HCT116 (cell line): ENCODE data around the gene SPDEF. TPM values are rescaled to one million over a fixed set of nuclear protein-coding genes. Genes with fewer than 3 reads are reported as not detected.

Experiments used
- ATAC-seq: fragments of 200-7000 bp; cut with Tn5 transposase; 2 replicates; pipeline ENCODE4 v1.9.1; 2020; ENCODE audit warnings: mild to moderate bottlenecking, moderate library complexity
- BruUV-seq: library from RNA; stranded (reverse); fragments of 400-500 nt; replicated peaks from 2 replicates; lab custom pipeline; 2021; lab: Mats Ljungman, UMichigan
- CTCF ChIA-PET: fragments of 300-600 bp; sonication (Branson Sonifier 250); formaldehyde crosslinking; loops from one replicate; lab custom pipeline; 2021; ENCODE audit warnings: antibody characterized with exemption; lab: Charles Lee
- POLR2A ChIA-PET: fragments of 300-600, 350-600 bp; sonication (Branson Sonifier 250); formaldehyde crosslinking; loops from one replicate; lab custom pipeline; 2021; ENCODE audit warnings: antibody characterized with exemption; lab: Charles Lee
- RAD21 ChIA-PET, 2 experiments: fragments of 300-600 bp; sonication (Branson Sonifier 250); formaldehyde crosslinking; loops; one replicate each; lab custom pipeline; 2023; ENCODE audit warnings: low total read pairs in 2 of 2; ENCODE audit not compliant: uncharacterized antibody in 2 of 2, unreplicated experiment in 2 of 2, low non-redundant PET in 1 of 2; lab: Charles Lee
- DNase-seq: peaks from one replicate; pipeline ENCODE4 v3.0.0-alpha.2; 2010; ENCODE audit warnings: low read depth, low spot score
- H2AFZ ChIP-seq: fragments of 200-600 bp; shearing (Covaris generic), sonication (generic); 2 replicates; pipeline ENCODE4 v1.6.1; 2017; ENCODE audit warnings: low read depth, mixed run types, mixed read lengths, antibody characterized with exemption, low read length; ENCODE audit not compliant: poor library complexity, severe bottlenecking
- H3K27ac ChIP-seq: 2 replicates; pipeline ENCODE4 v1.5.1; 2012; ENCODE audit warnings: low read depth, low read length
- H3K27me3 ChIP-seq: fragments of 200-600 bp; sonication (generic); 2 replicates; pipeline ENCODE4 v1.6.1; 2016; ENCODE audit warnings: mixed run types, low read length, mixed read lengths; ENCODE audit not compliant: insufficient read depth
- H3K36me3 ChIP-seq, 2 experiments: fragments of 200-500 bp in 1 of 2; fragments of 200-600 bp in 1 of 2; sonication (Bioruptor generic) in 1 of 2; sonication (generic) in 1 of 2; 2 replicates each; pipeline versions ENCODE4 v1.5.1 to v1.6.1; 2014 to 2016; ENCODE audit warnings: low read length in 2 of 2, inconsistent platforms in 1 of 2, mixed read lengths in 1 of 2, mixed run types in 1 of 2; ENCODE audit not compliant: insufficient read depth in 2 of 2, control insufficient read depth in 1 of 2
- H3K4me1 ChIP-seq, 2 experiments: fragments of 200-600 bp in 1 of 2; sonication (generic) in 1 of 2; 2 replicates each; pipeline versions ENCODE4 v1.5.1 to v1.6.1; 2012 to 2017; ENCODE audit warnings: low read length in 2 of 2, inconsistent platforms in 1 of 2, mild to moderate bottlenecking in 1 of 2, mixed read lengths in 1 of 2, mixed run types in 1 of 2, moderate library complexity in 1 of 2; ENCODE audit not compliant: insufficient read depth in 2 of 2, control insufficient read depth in 1 of 2
- H3K4me2 ChIP-seq: fragments of 200-600 bp; sonication (generic); 2 replicates; pipeline ENCODE4 v1.6.1; 2017; ENCODE audit warnings: mixed run types, low read length, mixed read lengths
- H3K4me3 ChIP-seq, 2 experiments: fragments of 200-600 bp in 1 of 2; sonication (generic) in 1 of 2; replicated peaks in 1 of 2; 2 replicates each; pipeline ENCODE4 v1.5.1; 2011 to 2016; ENCODE audit warnings: low read length in 2 of 2, control low read depth in 1 of 2, low read depth in 1 of 2, mild to moderate bottlenecking in 1 of 2, mixed read lengths in 1 of 2, mixed run types in 1 of 2
- H3K79me2 ChIP-seq: fragments of 200-600 bp; sonication (generic); 2 replicates; pipeline ENCODE4 v1.6.1; 2017; ENCODE audit warnings: mild to moderate bottlenecking, mixed run types, low read length, moderate library complexity, mixed read lengths; ENCODE audit not compliant: insufficient read depth
- H3K9ac ChIP-seq: fragments of 200-600 bp; sonication (generic); 2 replicates; pipeline ENCODE4 v1.6.1; 2016; ENCODE audit warnings: low read length, mixed read lengths
- H3K9me2 ChIP-seq: fragments of 200-600 bp; sonication (generic), shearing (Covaris generic); 2 replicates; pipeline ENCODE4 v1.6.1; 2017; ENCODE audit warnings: mixed run types, mild to moderate bottlenecking, moderate library complexity; ENCODE audit not compliant: insufficient read depth
- H3K9me3 ChIP-seq, 2 experiments: fragments of 200-500 bp in 1 of 2; fragments of 200-600 bp in 1 of 2; sonication (Bioruptor generic) in 1 of 2; sonication (generic) in 1 of 2; 2 replicates each; pipeline ENCODE4 v1.6.1; 2014 to 2017; ENCODE audit warnings: low read length in 2 of 2, mixed read lengths in 2 of 2, inconsistent platforms in 1 of 2, low read depth in 1 of 2, mild to moderate bottlenecking in 1 of 2, mixed run types in 1 of 2, moderate library complexity in 1 of 2; ENCODE audit not compliant: control insufficient read depth in 1 of 2, insufficient read depth in 1 of 2
- H4K20me1 ChIP-seq: fragments of 200-600 bp; sonication (generic), shearing (Covaris generic); 2 replicates; pipeline ENCODE4 v1.6.1; 2017; ENCODE audit warnings: mixed run types, mild to moderate bottlenecking, moderate library complexity; ENCODE audit not compliant: insufficient read depth
- CEBPB ChIP-seq: IDR thresholded peaks from 2 replicates; pipeline ENCODE4 v1.6.1; 2012; ENCODE audit warnings: low read depth
- EGR1 ChIP-seq: IDR thresholded peaks from 2 replicates; pipeline ENCODE4 v1.6.1; 2012; ENCODE audit warnings: low read depth
- EZH2phosphoT487 ChIP-seq: fragments of 200-600 bp; IDR thresholded peaks from 2 replicates; pipeline ENCODE4 v1.6.1; 2018; ENCODE audit warnings: antibody characterized with exemption, borderline replicate concordance
- FOSL1 ChIP-seq: IDR thresholded peaks from 2 replicates; pipeline ENCODE4 v1.6.1; 2012; ENCODE audit warnings: low read depth
- POLR2A ChIP-seq: IDR thresholded peaks from 2 replicates; pipeline ENCODE4 v1.7.0; 2011; ENCODE audit warnings: borderline replicate concordance; ENCODE audit not compliant: insufficient read depth, insufficient read length; ENCODE audit errors: extremely low read depth
- RAD21 ChIP-seq: IDR thresholded peaks from 2 replicates; pipeline ENCODE4 v1.6.1; 2012; ENCODE audit warnings: low read depth, mild to moderate bottlenecking
- SP1 ChIP-seq: IDR thresholded peaks from 2 replicates; pipeline ENCODE4 v1.6.1; 2012; ENCODE audit warnings: low read depth
- YY1 ChIP-seq: IDR thresholded peaks from 2 replicates; pipeline ENCODE4 v1.6.1; 2011; ENCODE audit warnings: low read length, low read depth, moderate library complexity, mild to moderate bottlenecking; ENCODE audit not compliant: insufficient replicate concordance; ENCODE audit errors: extremely low read depth
- intact Hi-C: fragments of 100-400 bp; cut with micrococcal nuclease; formaldehyde crosslinking; loops from 2 replicates; pipeline ENCODE4 v1.10.0; 2022
- total RNA-seq: library from RNA; stranded (reverse); gene quantifications from one replicate; pipeline ENCODE4 v1.2.1, GENCODE V29; 2021; ENCODE audit not compliant: unreplicated experiment
- TF ChIP-seq, protein P1 (sequence below): IDR thresholded peaks from 2 replicates; pipeline ENCODE4 v1.6.1; 2012; ENCODE audit warnings: low read depth

The SPDEF gene
- total RNA-seq, 1 experiment from 2014 or later: 0.39 TPM

DNA sequence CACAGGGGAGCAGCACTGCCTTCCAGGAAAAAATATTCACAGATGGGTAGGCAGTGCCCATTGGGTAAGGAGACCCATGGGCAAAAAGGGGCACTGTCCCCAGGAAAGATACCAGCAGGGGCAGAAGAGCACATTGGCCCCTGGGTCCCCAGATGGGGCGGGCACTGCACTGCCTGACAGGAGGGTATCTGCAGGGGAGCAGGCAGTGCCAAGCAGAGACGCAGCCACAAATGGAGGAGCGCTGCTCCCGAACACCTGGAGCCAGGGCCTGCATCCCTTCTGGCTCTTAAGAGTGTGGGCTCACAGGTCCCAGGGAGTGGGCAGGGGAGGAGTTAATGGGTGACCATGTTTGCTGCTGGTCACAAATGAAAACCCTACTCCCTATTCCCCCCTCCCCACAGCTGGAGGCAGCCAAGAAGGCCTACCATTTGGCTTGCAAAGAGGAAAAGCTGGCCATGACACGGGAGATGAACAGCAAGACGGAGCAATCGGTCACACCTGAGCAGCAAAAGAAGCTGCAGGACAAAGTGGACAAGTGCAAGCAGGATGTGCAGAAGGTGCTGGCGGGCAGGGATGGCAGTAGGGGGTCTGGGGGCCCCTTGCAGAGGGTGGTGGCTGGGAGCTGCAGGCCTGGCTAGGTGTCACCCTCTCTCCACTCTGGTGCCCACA, 27.0 kb downstream of the SPDEF start:
- H2AFZ ChIP-seq: no peak overlapping the region
- ChIA-PET RAD21 (no interaction called here), POLR2A (no interaction called here), CTCF (no interaction called here)
- DNase-seq (no peak), ATAC-seq (no peak)
- H3K9me3 ChIP-seq: no peaks in the 10 kb centered on the region
- TF ChIP-seq SP1 (no peak), CEBPB (no peak), EZH2phosphoT487 (no peak), FOSL1 (no peak), YY1 (no peak), RAD21 (no peak), POLR2A (no peak), EGR1 (no peak)
- TF ChIP-seq, protein P1, sequence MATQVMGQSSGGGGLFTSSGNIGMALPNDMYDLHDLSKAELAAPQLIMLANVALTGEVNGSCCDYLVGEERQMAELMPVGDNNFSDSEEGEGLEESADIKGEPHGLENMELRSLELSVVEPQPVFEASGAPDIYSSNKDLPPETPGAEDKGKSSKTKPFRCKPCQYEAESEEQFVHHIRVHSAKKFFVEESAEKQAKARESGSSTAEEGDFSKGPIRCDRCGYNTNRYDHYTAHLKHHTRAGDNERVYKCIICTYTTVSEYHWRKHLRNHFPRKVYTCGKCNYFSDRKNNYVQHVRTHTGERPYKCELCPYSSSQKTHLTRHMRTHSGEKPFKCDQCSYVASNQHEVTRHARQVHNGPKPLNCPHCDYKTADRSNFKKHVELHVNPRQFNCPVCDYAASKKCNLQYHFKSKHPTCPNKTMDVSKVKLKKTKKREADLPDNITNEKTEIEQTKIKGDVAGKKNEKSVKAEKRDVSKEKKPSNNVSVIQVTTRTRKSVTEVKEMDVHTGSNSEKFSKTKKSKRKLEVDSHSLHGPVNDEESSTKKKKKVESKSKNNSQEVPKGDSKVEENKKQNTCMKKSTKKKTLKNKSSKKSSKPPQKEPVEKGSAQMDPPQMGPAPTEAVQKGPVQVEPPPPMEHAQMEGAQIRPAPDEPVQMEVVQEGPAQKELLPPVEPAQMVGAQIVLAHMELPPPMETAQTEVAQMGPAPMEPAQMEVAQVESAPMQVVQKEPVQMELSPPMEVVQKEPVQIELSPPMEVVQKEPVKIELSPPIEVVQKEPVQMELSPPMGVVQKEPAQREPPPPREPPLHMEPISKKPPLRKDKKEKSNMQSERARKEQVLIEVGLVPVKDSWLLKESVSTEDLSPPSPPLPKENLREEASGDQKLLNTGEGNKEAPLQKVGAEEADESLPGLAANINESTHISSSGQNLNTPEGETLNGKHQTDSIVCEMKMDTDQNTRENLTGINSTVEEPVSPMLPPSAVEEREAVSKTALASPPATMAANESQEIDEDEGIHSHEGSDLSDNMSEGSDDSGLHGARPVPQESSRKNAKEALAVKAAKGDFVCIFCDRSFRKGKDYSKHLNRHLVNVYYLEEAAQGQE: no peak
- H3K4me1 ChIP-seq: peaks cover 10 to 14% of the 10 kb centered on the region in 2 experiments; a peak in 3 of 4 replicates
- H3K27me3 ChIP-seq: no peaks in the 10 kb centered on the region
- H3K36me3 ChIP-seq: no peaks in the 10 kb centered on the region
- no peak overlapping the region for H3K4me2 ChIP-seq
- no peaks in the 10 kb centered on the region for H4K20me1 ChIP-seq
- intact Hi-C loops: no loop called here
- no peak overlapping the region for H3K9ac ChIP-seq
- no peaks in the 10 kb centered on the region for H3K79me2 ChIP-seq
- H3K4me3 ChIP-seq: no peak overlapping the region
- H3K27ac ChIP-seq: no peak overlapping the region
- no peaks in the 10 kb centered on the region for H3K9me2 ChIP-seq
- no TSS peak for BruUV-seq
